Keratinocyte (primary cell): ENCODE results near the gene IL31RA. TPM values are rescaled to one million over a fixed set of nuclear protein-coding genes. Genes with fewer than 3 reads are reported as not detected.

Experiments
- DNase-seq: peaks from one replicate; pipeline ENCODE4 v3.0.0-alpha.2; 2011; ENCODE audit warnings: low read depth, missing footprints, low spot score
- FAIRE-seq: peaks from 2 replicates; lab custom pipeline; 2011; peaks lifted over from hg19 to GRCh38; lab: Jason Lieb, UNC
- H2AFZ ChIP-seq: 2 replicates; pipeline ENCODE4 v1.6.0; 2012; ENCODE audit warnings: low read length, control low read depth, inconsistent platforms; ENCODE audit not compliant: control insufficient read depth
- H3K27ac ChIP-seq: 2 replicates; pipeline ENCODE4 v1.5.1; 2011; ENCODE audit warnings: low read length; ENCODE audit not compliant: control insufficient read depth, insufficient read depth
- H3K27me3 ChIP-seq: 3 replicates; pipeline ENCODE4 v1.6.0; 2011; ENCODE audit warnings: low read length; ENCODE audit not compliant: control insufficient read depth, insufficient read depth; ENCODE audit errors: extremely low read depth
- H3K36me3 ChIP-seq, 2 experiments: 2 replicates in 1 of 2; 3 replicates in 1 of 2; pipeline ENCODE4 v1.5.1; 2011; ENCODE audit warnings: low read length in 2 of 2, mild to moderate bottlenecking in 1 of 2; ENCODE audit not compliant: control insufficient read depth in 2 of 2, insufficient read depth in 2 of 2; ENCODE audit errors: extremely low read depth in 1 of 2
- H3K4me1 ChIP-seq: 3 replicates; pipeline ENCODE4 v1.5.1; 2011; ENCODE audit warnings: low read length; ENCODE audit not compliant: control insufficient read depth, insufficient read depth; ENCODE audit errors: extremely low read depth
- H3K4me2 ChIP-seq: 3 replicates; pipeline ENCODE4 v1.6.0; 2011; ENCODE audit warnings: low read depth, low read length; ENCODE audit not compliant: control insufficient read depth, insufficient read depth; ENCODE audit errors: extremely low read depth
- H3K4me3 ChIP-seq, 3 experiments: fragments of 200-600 bp in 1 of 3; sonication (generic) in 1 of 3; 2 replicates in 2 of 3; 3 replicates in 1 of 3; pipeline ENCODE4 v1.5.1; 2011 to 2016; ENCODE audit warnings: low read length in 3 of 3, mild to moderate bottlenecking in 3 of 3, control low read depth in 2 of 3, inconsistent platforms in 1 of 3, low read depth in 1 of 3, mixed read lengths in 1 of 3, mixed run types in 1 of 3, moderate library complexity in 1 of 3; ENCODE audit not compliant: control insufficient read depth in 2 of 3, insufficient read depth in 2 of 3; ENCODE audit errors: extremely low read depth in 1 of 3
- H3K79me2 ChIP-seq: 2 replicates; pipeline ENCODE4 v1.6.0; 2012; ENCODE audit warnings: low read length; ENCODE audit not compliant: control insufficient read depth, insufficient read depth
- H3K9ac ChIP-seq: 3 replicates; pipeline ENCODE4 v1.6.0; 2011; ENCODE audit warnings: low read length; ENCODE audit not compliant: control insufficient read depth, insufficient read depth; ENCODE audit errors: extremely low read depth
- H3K9me1 ChIP-seq: 3 replicates; pipeline ENCODE4 v1.6.0; 2011; ENCODE audit warnings: low read length; ENCODE audit not compliant: control insufficient read depth, insufficient read depth; ENCODE audit errors: extremely low read depth
- H3K9me3 ChIP-seq: 2 replicates; pipeline ENCODE4 v1.5.1; 2012; ENCODE audit warnings: low read depth, low read length; ENCODE audit not compliant: control insufficient read depth
- H4K20me1 ChIP-seq: 3 replicates; pipeline ENCODE4 v1.6.0; 2011; ENCODE audit warnings: low read length; ENCODE audit not compliant: control insufficient read depth, insufficient read depth; ENCODE audit errors: extremely low read depth
- CTCF ChIP-seq, 3 experiments: IDR thresholded peaks in 1 of 3; conservative IDR thresholded peaks in 1 of 3; optimal IDR thresholded peaks in 1 of 3; 2 replicates in 2 of 3; 3 replicates in 1 of 3; pipeline versions ENCODE3 to v1.5.1; 2011; ENCODE audit warnings: low read length in 3 of 3, mild to moderate bottlenecking in 3 of 3, moderate library complexity in 2 of 3, control low read depth in 1 of 3, inconsistent platforms in 1 of 3; ENCODE audit not compliant: insufficient read depth in 2 of 3; ENCODE audit errors: extremely low read depth in 1 of 3
- EZH2 ChIP-seq: IDR thresholded peaks from one replicate; pipeline ENCODE4 v1.6.1; 2012; ENCODE audit warnings: inconsistent platforms, mild to moderate bottlenecking, low read length, moderate library complexity
- dilution Hi-C: fragments of 300-500 bp; cut with MboI; formaldehyde crosslinking; loops from one replicate; pipeline ENCODE4 v1.7.0; 2020; ENCODE audit warnings: low sequenced_read_pairs; ENCODE audit not compliant: extremely low pct_ligation_motif_present
- polyA plus RNA-seq, 5 experiments: library from polyadenylated mRNA; depleted of rRNA in 3 of 5; stranded (reverse) in 3 of 5; stranded (forward) in 1 of 5; unstranded in 1 of 5; fragments of >200 nt; gene quantifications; 1 replicate in 1 of 5; 2 replicates in 3 of 5; 3 replicates in 1 of 5; pipeline versions ENCODE4 v1.2.1 to v1.2.3, GENCODE V29; 2011 to 2012; ENCODE audit warnings: missing spikeins in 2 of 5, low read depth in 1 of 5, low replicate concordance in 1 of 5

IL31RA gene
- polyA plus RNA-seq, 1 donor (not counting 4 experiments of a cell fraction or from before 2014, with no cell fraction given), result 6.0 TPM

- H3K4me3 ChIP-seq, result no peak overlapping the region
- no peak overlapping the region for H2AFZ ChIP-seq
- no peaks in the 10 kb centered on the region for H3K4me1 ChIP-seq
- no peaks in the 10 kb centered on the region for H3K36me3 ChIP-seq
- no peaks in the 10 kb centered on the region for H3K79me2 ChIP-seq
- no peaks in the 10 kb centered on the region for H4K20me1 ChIP-seq
- no peaks in the 10 kb centered on the region for H3K9me1 ChIP-seq
- H3K27me3 ChIP-seq, result no peaks in the 10 kb centered on the region
- TF ChIP-seq EZH2, result no peak
- no peak for TF ChIP-seq CTCF (optimal IDR thresholded peaks at IDR 0.05 in 1 of 3, IDR thresholded peaks at IDR 0.05 in 1 of 3, conservative IDR thresholded peaks at IDR 0.05 in 1 of 3; ENCODE audit: extremely low read depth in 1 of 3, insufficient read depth in 2 of 3, low read length in 3 of 3)
- DNase-seq, result no peak
- H3K27ac ChIP-seq, result no peak overlapping the region
- no peak for FAIRE-seq
- no peaks in the 10 kb centered on the region for H3K9me3 ChIP-seq
- no peak overlapping the region for H3K9ac ChIP-seq
- H3K4me2 ChIP-seq, result no peak overlapping the region
- dilution Hi-C loops, result no loop called here
These were observed 9.2 kb upstream of the IL31RA start for GRCh38 chr5:55841976-55842375.

GRCh38 chr5:55847837-55848236 is 3.3 kb upstream of the IL31RA start:
- Histone ChIP-seq H3K4me2 (no peak overlapping the region), H3K79me2 (no peaks in the 10 kb centered on the region), H3K4me1 (peaks cover 19% of the 10 kb centered on the region), H3K4me3 (no peak overlapping the region), H3K9ac (no peak overlapping the region), H3K27ac (no peak overlapping the region), H3K36me3 (no peaks in the 10 kb centered on the region), H3K27me3 (no peaks in the 10 kb centered on the region), H4K20me1 (no peaks in the 10 kb centered on the region), H3K9me1 (no peaks in the 10 kb centered on the region), H3K9me3 (no peaks in the 10 kb centered on the region), H2AFZ (no peak overlapping the region)
- FAIRE-seq (no peak), DNase-seq (no peak)
- dilution Hi-C loops, result no loop called here
- no peak for TF ChIP-seq CTCF (optimal IDR thresholded peaks at IDR 0.05 in 1 of 3, IDR thresholded peaks at IDR 0.05 in 1 of 3, conservative IDR thresholded peaks at IDR 0.05 in 1 of 3; ENCODE audit: extremely low read depth in 1 of 3, insufficient read depth in 2 of 3, low read length in 3 of 3)
- no peak for TF ChIP-seq EZH2
